ENCODE measurements around the gene RASGRP3.

DNA sequence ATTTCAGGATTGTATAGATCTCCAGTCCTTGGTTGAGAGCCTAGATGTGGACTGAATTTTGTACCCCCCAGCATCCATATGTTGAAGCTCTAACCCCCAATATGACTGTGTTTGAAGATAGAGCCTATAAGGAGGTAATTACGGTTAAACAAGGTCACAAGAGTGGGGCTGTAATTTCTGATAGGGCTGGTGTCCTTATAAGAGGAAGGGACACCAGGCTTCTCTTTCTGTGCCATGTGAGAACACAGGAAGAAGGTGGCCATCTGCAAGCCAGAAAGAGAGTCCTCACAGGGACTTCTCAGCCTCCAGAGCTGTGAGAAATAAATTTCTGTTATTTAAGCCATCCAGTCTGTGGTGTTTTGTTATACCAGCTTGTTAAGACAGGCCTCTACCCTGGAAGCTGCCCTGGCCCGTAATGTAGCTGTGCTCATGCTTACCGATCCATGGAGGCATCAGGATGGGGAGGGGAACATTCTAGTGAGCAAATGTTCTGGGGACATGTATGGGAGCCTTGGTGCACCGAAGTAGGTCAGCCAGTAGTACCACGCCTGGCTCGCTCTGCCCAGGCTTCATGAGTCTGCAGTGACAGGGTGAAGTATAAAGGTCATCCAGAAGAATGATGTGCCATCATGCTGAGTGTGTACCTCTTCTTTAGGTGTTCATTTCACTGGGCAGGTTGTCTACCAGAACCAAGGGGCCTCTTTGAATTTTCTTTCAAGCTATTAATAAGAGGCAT is 16.1 kb downstream of the RASGRP3 start:
- no peak for TF ChIP-seq ZFP36 (IDR thresholded peaks at IDR 0.05; ENCODE audit: borderline replicate concordance, partially characterized antibody)
- TF ChIP-seq POLR2AphosphoS2 (conservative IDR thresholded peaks at IDR 0.05; ENCODE audit: low read length): no peak
- TF ChIP-seq CBX8 (IDR thresholded peaks at IDR 0.05): no peak
- TF ChIP-seq, protein P1, sequence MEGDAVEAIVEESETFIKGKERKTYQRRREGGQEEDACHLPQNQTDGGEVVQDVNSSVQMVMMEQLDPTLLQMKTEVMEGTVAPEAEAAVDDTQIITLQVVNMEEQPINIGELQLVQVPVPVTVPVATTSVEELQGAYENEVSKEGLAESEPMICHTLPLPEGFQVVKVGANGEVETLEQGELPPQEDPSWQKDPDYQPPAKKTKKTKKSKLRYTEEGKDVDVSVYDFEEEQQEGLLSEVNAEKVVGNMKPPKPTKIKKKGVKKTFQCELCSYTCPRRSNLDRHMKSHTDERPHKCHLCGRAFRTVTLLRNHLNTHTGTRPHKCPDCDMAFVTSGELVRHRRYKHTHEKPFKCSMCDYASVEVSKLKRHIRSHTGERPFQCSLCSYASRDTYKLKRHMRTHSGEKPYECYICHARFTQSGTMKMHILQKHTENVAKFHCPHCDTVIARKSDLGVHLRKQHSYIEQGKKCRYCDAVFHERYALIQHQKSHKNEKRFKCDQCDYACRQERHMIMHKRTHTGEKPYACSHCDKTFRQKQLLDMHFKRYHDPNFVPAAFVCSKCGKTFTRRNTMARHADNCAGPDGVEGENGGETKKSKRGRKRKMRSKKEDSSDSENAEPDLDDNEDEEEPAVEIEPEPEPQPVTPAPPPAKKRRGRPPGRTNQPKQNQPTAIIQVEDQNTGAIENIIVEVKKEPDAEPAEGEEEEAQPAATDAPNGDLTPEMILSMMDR (IDR thresholded peaks at IDR 0.05): no peak
- no peak for TF ChIP-seq POLR2A (IDR thresholded peaks at IDR 0.05; ENCODE audit: low read length)
- no peak for TF ChIP-seq RAD21 (conservative IDR thresholded peaks at IDR 0.05 in 1 of 2, IDR thresholded peaks at IDR 0.05 in 1 of 2)
- no peak for TF ChIP-seq NR3C1 (IDR thresholded peaks at IDR 0.05)
- TF ChIP-seq SMC3 (IDR thresholded peaks at IDR 0.05): no peak
- TF ChIP-seq CEBPB (IDR thresholded peaks at IDR 0.05): no peak
